GM23248 (cell line): Measurements from ENCODE around the gene FASTKD2.
"Not testable (repeated sequence)": the region's sequence is repeated elsewhere in the genome, so short reads cannot be mapped to it uniquely, and the experiment has no call there.

Experiments used
- EZH2 ChIP-seq: fragments of 200-600 bp; sonication (generic); IDR thresholded peaks from 2 replicates; pipeline ENCODE4 v1.6.1; 2018; ENCODE audit warnings: antibody characterized with exemption, mild to moderate bottlenecking; ENCODE audit not compliant: insufficient read depth, poor library complexity, severe bottlenecking
- EZH2phosphoT487 ChIP-seq: fragments of 200-600 bp; sonication (generic); IDR thresholded peaks from 2 replicates; pipeline ENCODE4 v1.6.1; 2018; ENCODE audit warnings: antibody characterized with exemption, moderate library complexity, mild to moderate bottlenecking, low read depth; ENCODE audit not compliant: insufficient read depth

DNA sequence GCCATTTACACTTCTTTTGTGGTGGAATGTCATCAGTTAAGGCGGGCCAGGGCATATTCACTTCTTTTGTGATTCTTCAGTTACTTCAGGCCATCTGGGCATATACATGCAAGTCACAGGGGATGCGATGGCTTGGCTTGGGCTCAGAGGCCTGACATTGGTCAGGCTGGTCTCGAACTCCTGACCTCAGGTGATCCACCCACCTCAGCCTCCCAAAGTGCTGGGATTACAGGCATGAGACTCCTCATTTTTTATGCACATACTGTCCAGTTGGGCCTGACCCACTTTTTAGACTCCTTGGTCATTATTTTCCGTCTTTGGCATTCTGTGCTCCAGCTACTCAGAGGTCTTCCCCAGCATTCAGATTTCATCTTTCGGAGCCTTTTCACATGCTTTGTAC lies 47.1 kb downstream of the FASTKD2 start:
- TF ChIP-seq EZH2, EZH2phosphoT487: not testable (repeated sequence)
